GM19372 (cell line): ENCODE data around the gene HES1.
A peak's percentile ranks its signal among the peaks of the same experiment; 100 is the strongest.
"Not testable (repeated sequence)": the region's sequence is repeated elsewhere in the genome, so short reads cannot be mapped to it uniquely, and the experiment has no call there.

Source experiments
- ATAC-seq: cut with Tn5 transposase; IDR thresholded peaks from one replicate; pipeline ENCODE4 v1.9.1; 2021; ENCODE audit warnings: mild to moderate bottlenecking, low read depth, moderate library complexity; ENCODE audit not compliant: unreplicated experiment

Gene HES1

GRCh38 chr3:194139814-194140391, 4.0 kb downstream of the HES1 start:
- no peak for ATAC-seq

- ATAC-seq = no peak
Measured at GRCh38 chr3:194140520-194141414, 4.8 kb downstream of the HES1 start.

DNA sequence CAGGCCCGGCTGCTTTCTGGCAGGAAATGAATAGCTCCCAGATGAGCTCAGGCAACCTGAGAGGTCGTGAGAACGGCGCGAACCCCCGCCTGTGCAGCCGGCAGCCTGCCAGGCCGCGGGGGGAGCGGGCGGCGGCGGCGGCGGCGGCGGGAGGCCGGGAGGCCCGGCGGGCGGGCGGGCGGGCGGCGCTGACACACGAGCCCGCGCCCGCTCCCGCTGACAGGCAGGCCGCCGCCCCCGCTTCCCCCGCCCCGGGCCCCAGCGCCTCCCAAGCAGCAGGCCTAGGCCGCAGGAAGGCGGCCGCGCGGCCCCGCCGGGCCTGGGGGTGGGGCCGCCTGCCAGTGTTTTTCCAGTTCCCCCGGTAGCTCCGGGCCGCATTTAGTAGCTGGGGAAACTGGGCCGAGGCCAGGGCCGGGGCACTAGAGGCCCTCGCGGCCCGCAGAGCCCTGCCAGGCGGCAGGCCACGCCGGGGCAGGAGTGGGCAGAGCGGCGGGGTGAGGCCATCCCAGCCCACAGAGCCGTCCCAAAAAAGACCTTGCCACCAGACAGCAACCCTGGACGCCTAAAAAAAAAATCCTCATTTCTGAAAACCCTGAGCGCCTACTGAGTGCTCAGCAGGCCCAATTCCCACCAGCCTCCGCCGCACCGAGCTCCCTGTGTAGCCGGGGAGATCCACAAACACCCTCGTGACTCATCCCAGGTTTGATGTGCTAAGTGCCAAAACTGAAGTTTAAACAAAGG, 5.6 kb downstream of the HES1 start:
- ATAC-seq = peak; percentile 48

- ATAC-seq = no peak
Measured at GRCh38 chr3:194142156-194142910, 6.4 kb downstream of the HES1 start.

DNA sequence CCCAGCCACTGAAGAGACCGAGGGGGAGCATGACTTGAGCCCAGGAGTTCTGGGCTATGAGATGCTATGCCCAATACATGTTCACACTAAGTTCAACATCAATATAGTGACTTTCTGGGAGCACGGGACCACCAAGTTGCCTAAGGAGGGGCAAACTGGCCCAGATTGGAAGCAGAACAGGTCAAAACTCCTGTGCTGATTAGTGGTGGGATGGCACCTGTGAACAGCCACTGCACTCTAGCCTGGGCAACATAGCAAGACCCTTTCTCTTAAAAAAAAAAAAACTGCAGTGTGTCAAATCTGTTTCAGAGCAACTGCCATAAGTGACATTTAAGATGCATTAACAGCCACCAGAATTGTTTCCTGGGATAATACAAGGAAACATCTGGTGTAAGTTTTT, 9.8 kb downstream of the HES1 start:
- ATAC-seq = no peak

GRCh38 chr3:194147679-194148078, 11.7 kb downstream of the HES1 start:
- ATAC-seq = no peak

GRCh38 chr3:194148383-194148782, 12.4 kb downstream of the HES1 start:
- no peak for ATAC-seq

- no peak for ATAC-seq
Measured at GRCh38 chr3:194150252-194150934, 14.4 kb downstream of the HES1 start.

- ATAC-seq = not testable (repeated sequence)
Measured at GRCh38 chr3:194150935-194151302, 15.0 kb downstream of the HES1 start.

- no peak for ATAC-seq
Measured at GRCh38 chr3:194154346-194154745, 18.4 kb downstream of the HES1 start.

GRCh38 chr3:194156095-194156494, 20.1 kb downstream of the HES1 start:
- no peak for ATAC-seq

GRCh38 chr3:194158942-194159439, 23.0 kb downstream of the HES1 start:
- ATAC-seq = no peak

GRCh38 chr3:194160158-194160557, 24.2 kb downstream of the HES1 start:
- no peak for ATAC-seq

DNA sequence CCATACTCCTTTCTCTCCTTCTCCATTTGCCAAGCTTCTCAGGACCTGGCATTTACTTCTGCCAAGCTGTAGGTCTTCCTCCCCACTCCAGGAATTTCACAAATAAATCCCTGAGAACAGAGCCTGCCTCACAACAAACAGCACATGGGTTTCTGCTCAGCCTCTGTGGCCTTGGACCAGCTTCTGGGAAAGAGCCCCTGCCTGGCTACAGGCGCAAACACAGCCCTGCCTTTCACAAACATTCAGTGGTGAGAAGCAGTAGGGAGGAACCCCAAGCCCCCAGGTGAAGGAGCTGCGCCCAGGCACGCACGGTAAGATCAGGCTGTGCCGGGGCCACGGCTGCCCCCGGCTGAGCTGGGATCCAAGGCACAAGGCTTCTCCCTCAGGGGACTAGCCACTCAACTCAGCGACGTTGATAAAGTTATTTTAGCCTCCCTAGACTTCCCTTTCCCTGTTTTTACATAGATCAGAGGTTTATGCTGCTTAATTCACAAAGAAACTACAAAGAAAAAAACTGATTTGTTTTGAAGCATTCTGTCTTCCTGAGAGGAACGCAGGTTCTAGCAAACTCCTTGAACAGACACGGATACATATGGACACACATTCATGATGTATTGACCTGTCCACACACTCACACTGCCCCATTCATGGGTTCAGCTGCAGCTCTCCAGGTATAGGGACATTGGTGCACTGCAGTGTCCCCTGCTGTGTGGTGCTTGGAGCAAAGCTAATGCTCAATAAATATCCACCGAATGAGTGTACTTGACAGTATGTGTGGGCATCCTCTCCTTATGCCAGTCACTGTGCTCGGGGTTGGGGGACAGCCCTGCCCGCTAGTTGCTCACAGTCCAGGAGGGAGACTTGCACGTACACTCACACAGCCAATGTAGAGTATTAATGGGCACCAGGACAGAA, 25.4 kb downstream of the HES1 start:
- no peak for ATAC-seq

DNA sequence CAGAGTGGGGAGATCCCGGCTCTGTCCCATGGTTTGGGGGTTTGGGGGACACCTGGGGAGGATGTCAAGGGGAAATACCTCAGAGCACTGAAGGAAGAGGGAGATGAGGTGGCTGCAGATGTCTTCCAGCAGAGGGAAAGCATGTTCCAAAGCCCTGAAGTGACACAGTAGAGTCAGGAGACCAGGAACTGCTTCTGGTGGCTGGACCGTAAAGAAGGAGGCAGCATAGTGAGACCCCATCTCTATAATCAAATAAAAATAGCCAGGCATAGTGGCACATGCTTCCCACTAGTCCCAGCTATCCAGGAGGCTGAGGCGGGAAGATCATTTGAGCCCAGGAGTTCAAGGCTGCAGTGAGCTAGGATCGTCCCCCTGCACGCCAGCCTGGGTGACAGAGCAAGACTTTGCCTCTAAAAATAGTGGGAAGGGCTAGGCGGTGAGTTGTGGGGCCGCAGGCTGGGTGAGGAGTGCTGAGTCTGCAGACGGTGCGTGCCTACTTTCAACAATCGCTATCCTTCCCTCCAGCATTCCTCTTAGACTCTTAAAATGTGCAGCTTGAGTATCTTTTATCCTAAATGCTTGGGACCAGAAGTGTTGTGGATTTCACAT, 26.2 kb downstream of the HES1 start:
- no peak for ATAC-seq

DNA sequence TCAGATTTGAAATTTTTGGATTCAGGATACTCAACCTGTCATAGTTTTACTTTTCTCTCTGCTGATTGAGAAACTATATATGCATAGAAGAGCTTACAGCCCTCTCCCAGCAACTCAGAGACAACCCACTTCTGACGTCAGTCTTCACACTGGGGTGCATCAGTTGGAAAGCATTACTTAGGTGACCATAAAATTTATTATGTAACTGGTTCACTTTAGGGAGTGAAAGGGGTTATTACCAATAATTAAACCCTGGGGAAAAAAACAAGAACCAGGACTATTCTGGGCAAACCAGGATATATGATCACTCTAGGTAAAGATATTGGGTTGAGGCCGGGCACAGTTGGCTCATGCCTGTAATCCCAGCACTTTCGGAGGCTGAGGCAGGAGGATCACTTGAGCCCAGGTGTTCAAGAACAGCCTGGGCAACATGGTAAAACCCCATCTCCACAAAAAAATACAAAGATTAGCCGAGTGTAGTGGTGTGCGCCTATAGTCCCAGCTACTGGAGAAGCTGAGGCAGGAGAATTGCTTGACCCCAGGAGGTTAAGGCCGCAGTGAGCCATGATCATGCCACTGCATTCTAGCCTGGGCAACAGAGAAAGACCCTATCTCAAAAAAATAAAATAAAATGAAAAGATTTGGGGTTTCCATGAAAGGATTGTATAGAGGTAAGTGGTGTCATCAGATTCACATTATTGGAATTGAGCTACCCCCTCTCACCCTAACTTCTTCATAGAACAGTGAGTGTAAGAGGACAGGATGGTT, 27.1 kb downstream of the HES1 start:
- no peak for ATAC-seq

DNA sequence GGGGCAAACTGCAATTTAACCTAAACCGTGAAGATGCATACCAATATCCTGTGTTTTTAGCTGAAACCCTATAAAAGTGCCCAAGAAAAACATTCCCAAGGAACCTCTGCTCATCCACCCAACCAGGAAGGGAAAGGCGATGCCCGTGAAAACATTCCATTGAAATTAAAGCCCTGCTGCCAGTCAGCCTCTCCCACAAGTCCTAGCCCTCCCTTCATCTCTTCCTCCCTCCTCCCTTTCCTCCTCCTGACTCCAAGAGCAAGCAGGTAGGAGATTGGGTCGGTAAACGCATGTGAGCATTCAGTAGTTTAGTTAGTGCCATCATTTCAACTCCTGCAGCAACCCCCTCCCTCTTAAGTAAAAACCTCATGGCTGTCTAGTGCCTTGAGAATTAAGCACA, 27.7 kb downstream of the HES1 start:
- no peak for ATAC-seq

GRCh38 chr3:194164861-194165260, 28.9 kb downstream of the HES1 start:
- ATAC-seq = no peak
